SK-N-MC (cell line): ENCODE measurements around the gene PCNT.

ENCODE experiments used
- DNase-seq: peaks from one replicate; pipeline ENCODE4 v3.0.0-alpha.2; 2011; ENCODE audit warnings: low read depth, low spot score
- H3K27ac ChIP-seq: fragments of 200-600 bp; sonication (generic); 2 replicates; pipeline ENCODE4 v1.5.1; 2016; ENCODE audit warnings: mixed run types
- H3K36me3 ChIP-seq: fragments of 200-600 bp; sonication (generic); 2 replicates; pipeline ENCODE4 v1.6.1; 2017; ENCODE audit warnings: antibody characterized with exemption, low read length, mixed read lengths; ENCODE audit not compliant: insufficient read depth
- H3K4me3 ChIP-seq: fragments of 200-600 bp; sonication (generic); 2 replicates; pipeline ENCODE4 v1.5.1; 2016
- H3K9ac ChIP-seq: fragments of 200-600 bp; sonication (generic); 2 replicates; pipeline ENCODE4 v1.8.0; 2017; ENCODE audit warnings: mixed run types, mixed read lengths; ENCODE audit not compliant: insufficient read length
- H3K9me3 ChIP-seq: fragments of 200-600 bp; sonication (generic); 2 replicates; pipeline ENCODE4 v1.6.1; 2017; ENCODE audit warnings: low read depth, mild to moderate bottlenecking, antibody characterized with exemption, low read length, moderate library complexity, mixed read lengths
- EZH2 ChIP-seq: fragments of 200-600 bp; sonication (generic); IDR thresholded peaks from one replicate; pipeline ENCODE4 v1.6.1; 2017; ENCODE audit warnings: antibody characterized with exemption
- FOXP2 ChIP-seq: optimal IDR thresholded peaks from 2 replicates; pipeline ENCODE3; 2011; ENCODE audit warnings: mild to moderate bottlenecking, moderate library complexity; ENCODE audit not compliant: insufficient read depth; ENCODE audit errors: extremely low read length, control extremely low read depth
- POLR2AphosphoS5 ChIP-seq: IDR thresholded peaks from 2 replicates; pipeline ENCODE4 v1.6.1; 2012; ENCODE audit warnings: mild to moderate bottlenecking, low read depth, low read length, borderline replicate concordance

PCNT gene

DNA sequence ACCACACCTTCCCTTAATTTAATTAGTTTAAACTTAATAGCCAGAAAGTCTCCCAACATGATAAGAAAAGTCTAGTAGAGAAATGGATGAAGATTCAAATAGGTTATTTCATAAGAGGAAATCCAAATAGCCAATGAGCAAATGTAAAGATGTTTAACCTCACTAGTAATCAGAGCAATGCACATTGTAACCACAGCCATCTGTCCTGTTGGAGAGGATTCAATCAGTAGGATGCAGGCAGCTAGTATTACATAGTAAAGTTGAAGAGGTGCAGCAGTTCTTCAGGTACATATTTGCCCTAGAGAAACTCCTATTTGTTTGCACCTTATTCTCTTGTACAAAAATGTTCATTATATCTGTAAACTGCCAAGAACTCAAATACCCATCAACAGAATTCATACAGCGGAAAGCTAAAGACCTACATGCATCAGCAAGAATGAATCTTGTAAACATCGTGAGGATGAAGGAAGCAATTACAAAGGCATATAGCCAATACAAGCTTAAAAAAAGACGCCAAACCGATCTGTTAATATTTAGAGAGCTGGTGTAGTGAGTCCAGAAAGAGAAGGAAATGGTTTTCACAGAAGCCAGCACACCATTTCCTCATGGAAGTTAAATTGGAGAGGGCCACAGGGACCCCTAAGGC, 162.6 kb downstream of the PCNT start:
- H3K27ac ChIP-seq = no peak overlapping the region
- H3K9ac ChIP-seq = no peak overlapping the region
- no peaks in the 10 kb centered on the region for H3K9me3 ChIP-seq
- DNase-seq = no peak
- TF ChIP-seq POLR2AphosphoS5 (no peak), FOXP2 (no peak), EZH2 (no peak)
- H3K36me3 ChIP-seq = 0 out of 2 replicates have a peak, but pooled peaks cover 3% of the 10 kb centered on the region
- no peak overlapping the region for H3K4me3 ChIP-seq

- Histone ChIP-seq H3K9me3 (no peaks in the 10 kb centered on the region), H3K4me3 (no peak overlapping the region), H3K27ac (no peak overlapping the region), H3K36me3 (peaks cover 21% of the 10 kb centered on the region), H3K9ac (no peak overlapping the region)
- no peak for DNase-seq
- TF ChIP-seq FOXP2 (no peak), POLR2AphosphoS5 (no peak), EZH2 (no peak)
Measured at GRCh38 chr21:46489162-46489663, 165.3 kb downstream of the PCNT start.

GRCh38 chr21:46489800-46490199, 165.8 kb downstream of the PCNT start:
- TF ChIP-seq EZH2 = no peak
- TF ChIP-seq POLR2AphosphoS5 = no peak
- Histone ChIP-seq H3K27ac (no peak overlapping the region), H3K36me3 (peaks cover 18% of the 10 kb centered on the region), H3K4me3 (no peak overlapping the region), H3K9me3 (no peaks in the 10 kb centered on the region), H3K9ac (no peak overlapping the region)
- no peak for DNase-seq

- no peak overlapping the region for H3K27ac ChIP-seq
- H3K4me3 ChIP-seq = no peak overlapping the region
- no peak for TF ChIP-seq EZH2
- no peak overlapping the region for H3K9ac ChIP-seq
- DNase-seq = no peak
- H3K9me3 ChIP-seq = no peaks in the 10 kb centered on the region
- H3K36me3 ChIP-seq = peaks cover 18% of the 10 kb centered on the region
Measured at GRCh38 chr21:46491553-46491952, 167.6 kb downstream of the PCNT start.

- Histone ChIP-seq H3K36me3 (peaks cover 28% of the 10 kb centered on the region), H3K9ac (no peak overlapping the region), H3K4me3 (no peak overlapping the region), H3K9me3 (no peaks in the 10 kb centered on the region), H3K27ac (no peak overlapping the region)
- TF ChIP-seq EZH2 = no peak
- TF ChIP-seq FOXP2 = no peak
- no peak for TF ChIP-seq POLR2AphosphoS5
- DNase-seq = no peak
Measured at GRCh38 chr21:46492851-46493250, 168.9 kb downstream of the PCNT start.

DNA sequence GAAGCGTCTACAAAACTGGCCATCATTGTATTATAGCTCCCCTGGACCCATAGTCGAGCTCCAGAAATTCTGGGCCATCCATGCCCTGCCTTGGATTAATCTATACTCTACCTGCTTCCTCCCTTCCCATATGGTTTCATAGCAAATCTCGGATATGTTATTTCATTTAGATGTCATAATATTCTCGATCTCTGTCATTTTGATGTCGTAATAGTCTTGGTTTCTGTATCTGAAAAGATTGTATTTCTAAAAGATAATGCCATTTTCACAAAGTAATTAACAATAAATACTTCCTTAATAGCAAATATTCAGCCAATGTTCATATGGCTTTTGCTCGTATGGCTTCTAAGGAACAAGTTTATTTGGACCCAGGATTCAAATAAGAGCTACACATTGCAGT, 169.9 kb downstream of the PCNT start:
- TF ChIP-seq EZH2 (no peak), POLR2AphosphoS5 (no peak), FOXP2 (no peak)
- no peak overlapping the region for H3K9ac ChIP-seq
- no peak overlapping the region for H3K27ac ChIP-seq
- no peaks in the 10 kb centered on the region for H3K9me3 ChIP-seq
- no peak for DNase-seq
- H3K36me3 ChIP-seq = peaks cover 36% of the 10 kb centered on the region
- no peak overlapping the region for H3K4me3 ChIP-seq
